ENCODE results near the gene PCYT1A. TPM values are rescaled to one million over a fixed set of nuclear protein-coding genes. Genes with fewer than 3 reads are reported as not detected.

The PCYT1A gene
- 10 to 100 TPM; 55.9 to 92.0 (median 56.4) TPM for total RNA-seq

- TF ChIP-seq POLR2A (IDR thresholded peaks at IDR 0.05) (peak; percentile 16), POLR2AphosphoS5 (IDR thresholded peaks at IDR 0.05) (peak in 2 of 3 donors; percentile 47 to 81), CTCF (IDR thresholded peaks at IDR 0.05) (no peak)
- H3K4me1 ChIP-seq = peaks cover 0 to 4% of the 10 kb centered on the region in 2 donors
- intact Hi-C loops (cut with DNase I; ENCODE audit: low total_unique reads) = no loop called here
These were observed at the start of gene PCYT1A for GRCh38 chr3:196287440-196288140. Gene PCYT1A (minus strand): TSS chr3:196287726. CDS start chr3:196270531, 17,195 bp downstream.

GRCh38 chr3:196336319-196337145 is 49.0 kb upstream of the PCYT1A start:
- H3K9me3 ChIP-seq = peaks cover 0 to 9% of the 10 kb centered on the region in 2 donors
- H3K36me3 ChIP-seq = no peaks in the 10 kb centered on the region
- TF ChIP-seq POLR2AphosphoS5 (IDR thresholded peaks at IDR 0.05) = no peak
- TF ChIP-seq POLR2A (IDR thresholded peaks at IDR 0.05) = no peak
- no peak for TF ChIP-seq CTCF (IDR thresholded peaks at IDR 0.05)
- no peaks in the 10 kb centered on the region for H3K4me1 ChIP-seq
- no peak overlapping the region for H3K27ac ChIP-seq
- DNase-seq (ENCODE audit: low spot score in 2 of 2) = no peak
- H3K4me3 ChIP-seq = no peak overlapping the region
- intact Hi-C loops (cut with DNase I; ENCODE audit: low total_unique reads) = no loop called here
- no peaks in the 10 kb centered on the region for H3K27me3 ChIP-seq

More at GRCh38 chr3:196287440-196288140, at the start of gene PCYT1A:
- no peaks in the 10 kb centered on the region for H3K36me3 ChIP-seq
- no peaks in the 10 kb centered on the region for H3K27me3 ChIP-seq
- no peaks in the 10 kb centered on the region for H3K9me3 ChIP-seq
- H3K27ac ChIP-seq = peak within 1 kb of the TSS; percentile 87 to 96
- peak within 1 kb of the TSS; percentile 68 to 91 (median 79) for H3K4me3 ChIP-seq
- DNase-seq (ENCODE audit: low spot score in 2 of 2) = peak; percentile 85

GRCh38 chr3:196335503-196335948 is 48.0 kb upstream of the PCYT1A start:
- H3K36me3 ChIP-seq = no peaks in the 10 kb centered on the region
- H3K9me3 ChIP-seq = peaks cover 0 to 9% of the 10 kb centered on the region in 2 donors
- no peak overlapping the region for H3K4me3 ChIP-seq
- H3K27me3 ChIP-seq = no peaks in the 10 kb centered on the region
- no peaks in the 10 kb centered on the region for H3K4me1 ChIP-seq
- intact Hi-C loops (cut with DNase I; ENCODE audit: low total_unique reads) = no loop called here
- H3K27ac ChIP-seq = no peak overlapping the region
- DNase-seq (ENCODE audit: low spot score in 2 of 2) = no peak
- TF ChIP-seq POLR2A (IDR thresholded peaks at IDR 0.05) (no peak), CTCF (IDR thresholded peaks at IDR 0.05) (no peak), POLR2AphosphoS5 (IDR thresholded peaks at IDR 0.05) (no peak)

- H3K27me3 ChIP-seq = no peaks in the 10 kb centered on the region
- intact Hi-C loops (cut with DNase I; ENCODE audit: low total_unique reads) = no loop called here
These were observed 47.5 kb upstream of the PCYT1A start for GRCh38 chr3:196334982-196335381.

More at GRCh38 chr3:196334982-196335381, 47.5 kb upstream of the PCYT1A start:
- Histone ChIP-seq H3K27ac (no peak overlapping the region), H3K36me3 (no peaks in the 10 kb centered on the region), H3K4me1 (no peaks in the 10 kb centered on the region), H3K9me3 (peaks cover 0 to 9% of the 10 kb centered on the region in 2 donors), H3K4me3 (no peak overlapping the region)
- TF ChIP-seq POLR2AphosphoS5 (IDR thresholded peaks at IDR 0.05) (no peak), POLR2A (IDR thresholded peaks at IDR 0.05) (no peak), CTCF (IDR thresholded peaks at IDR 0.05) (no peak)
- no peak for DNase-seq (ENCODE audit: low spot score in 2 of 2)

Data from breast epithelium (tissue), 4 donors.